B cell (primary cell): ENCODE data around the gene GPC2. TPM values are rescaled to one million over a fixed set of nuclear protein-coding genes. Genes with fewer than 3 reads are reported as not detected.

ENCODE experiments used
- ATAC-seq: fragments of 200-7000 bp; cut with Tn5 transposase; one replicate; pipeline ENCODE4 v1.10.0; 2021; ENCODE audit warnings: low read depth, mild to moderate bottlenecking, moderate number of reproducible peaks, moderate library complexity
- CTCF ChIA-PET: fragments of 350-600 bp; sonication (Branson Sonifier 250); formaldehyde crosslinking; loops from one replicate; lab custom pipeline; 2021; ENCODE audit warnings: antibody characterized with exemption, inconsistent platforms; lab: Charles Lee
- POLR2A ChIA-PET: fragments of 350-600 bp; sonication (Branson Sonifier 250); formaldehyde crosslinking; loops from one replicate; lab custom pipeline; 2021; ENCODE audit warnings: antibody characterized with exemption; lab: Charles Lee
- DNase-seq: peaks from one replicate; pipeline ENCODE4 v3.0.0; 2013
- H2AFZ ChIP-seq: 2 replicates; pipeline ENCODE4 v1.6.1; 2012; ENCODE audit warnings: mild to moderate bottlenecking, low read depth, low read length; ENCODE audit not compliant: insufficient read depth, poor library complexity, severe bottlenecking
- H3K27ac ChIP-seq, 2 donors: 1 replicate in 1 of 2; 2 replicates in 1 of 2; pipeline ENCODE4 v1.5.1; 2012 to 2013; ENCODE audit warnings: low read length in 2 of 2, mild to moderate bottlenecking in 2 of 2, moderate library complexity in 1 of 2
- H3K27me3 ChIP-seq, 4 experiments: fragments of 200-600 bp in 1 of 4; sonication (generic) in 1 of 4; replicated peaks in 1 of 4; 1 replicate in 2 of 4; 2 replicates in 2 of 4; pipeline versions ENCODE4 v1.6.1 to v1.7.0; 2013 to 2016; ENCODE audit warnings: low read length in 3 of 4, mild to moderate bottlenecking in 2 of 4, mixed read lengths in 1 of 4, moderate library complexity in 1 of 4; ENCODE audit not compliant: insufficient read depth in 4 of 4, control insufficient read depth in 3 of 4; ENCODE audit errors: control extremely low read depth in 1 of 4
- H3K36me3 ChIP-seq, 2 experiments: replicated peaks in 1 of 2; 1 replicate in 1 of 2; 2 replicates in 1 of 2; pipeline versions ENCODE4 v1.6.1 to v1.7.1; 2013; ENCODE audit warnings: low read length in 1 of 2; ENCODE audit not compliant: insufficient read depth in 2 of 2, control insufficient read depth in 1 of 2; ENCODE audit errors: control extremely low read depth in 1 of 2, extremely low read depth in 1 of 2
- H3K4me1 ChIP-seq, 2 donors: fragments of 200-600 bp in 1 of 2; sonication (generic) in 1 of 2; 1 replicate in 1 of 2; 2 replicates in 1 of 2; pipeline versions ENCODE4 v1.5.1 to v1.6.1; 2013 to 2017; ENCODE audit warnings: low read length in 2 of 2; ENCODE audit not compliant: control insufficient read depth in 2 of 2, insufficient read depth in 2 of 2
- H3K4me2 ChIP-seq: replicated peaks from 2 replicates; pipeline ENCODE3; 2012; ENCODE audit warnings: mild to moderate bottlenecking, low read depth, low read length; ENCODE audit not compliant: poor library complexity, severe bottlenecking
- H3K4me3 ChIP-seq, 5 experiments: fragments of 200-600 bp in 1 of 5; sonication (generic) in 1 of 5; 1 replicate in 3 of 5; 2 replicates in 2 of 5; pipeline versions ENCODE4 v1.5.1 to v1.7.0; 2011 to 2016; ENCODE audit warnings: low read length in 4 of 5, mild to moderate bottlenecking in 4 of 5, low read depth in 2 of 5, control low read depth in 1 of 5, moderate library complexity in 1 of 5; ENCODE audit not compliant: insufficient read depth in 1 of 5; ENCODE audit errors: control extremely low read depth in 1 of 5, extremely low read depth in 1 of 5
- H3K79me2 ChIP-seq: fragments of 200-600 bp; sonication (generic); one replicate; pipeline ENCODE4 v1.6.0; 2016; ENCODE audit warnings: low read length; ENCODE audit not compliant: control insufficient read depth, insufficient read depth
- H3K9ac ChIP-seq: fragments of 200-600 bp; sonication (generic); 2 replicates; pipeline ENCODE4 v1.6.1; 2017; ENCODE audit warnings: mild to moderate bottlenecking, low read length, moderate library complexity
- H3K9me3 ChIP-seq, 3 donors: one replicate each; pipeline versions ENCODE4 v1.6.1 to v1.7.1; 2013; ENCODE audit warnings: low read length in 2 of 3; ENCODE audit not compliant: control insufficient read depth in 2 of 3, insufficient read depth in 1 of 3; ENCODE audit errors: control extremely low read depth in 1 of 3
- H4K20me1 ChIP-seq: 2 replicates; pipeline ENCODE4 v1.6.0; 2012; ENCODE audit warnings: mild to moderate bottlenecking, low read length; ENCODE audit not compliant: insufficient read depth, control insufficient read depth, poor library complexity, severe bottlenecking
- H3K27ac Mint-ChIP-seq: one replicate; pipeline ENCODE4 v1.8.0; 2021; ENCODE audit warnings: mixed read lengths
- H3K27me3 Mint-ChIP-seq: one replicate; pipeline ENCODE4 v1.8.0; 2021; ENCODE audit warnings: mixed read lengths
- H3K4me1 Mint-ChIP-seq: one replicate; pipeline ENCODE4 v1.8.0; 2021; ENCODE audit warnings: mixed read lengths
- H3K4me3 Mint-ChIP-seq: one replicate; pipeline ENCODE4 v1.8.0; 2021; ENCODE audit warnings: mixed read lengths
- H3K9me3 Mint-ChIP-seq: one replicate; pipeline ENCODE4 v1.8.0; 2022; ENCODE audit warnings: mixed read lengths; ENCODE audit not compliant: insufficient read depth
- EZH2 ChIP-seq: IDR thresholded peaks from 2 replicates; pipeline ENCODE4 v1.6.1; 2012; ENCODE audit warnings: borderline replicate concordance, low read depth, mild to moderate bottlenecking, moderate library complexity, low read length; ENCODE audit not compliant: insufficient read depth, poor library complexity, severe bottlenecking
- WGBS: methylation state at CpG from one replicate; pipeline ENCODE4 v1.1.5; 2013; ENCODE audit warnings: missing lambda C conversion rate; ENCODE audit not compliant: insufficient coverage; 5-methylcytosine and 5-hydroxymethylcytosine counted together
- intact Hi-C: fragments of 100-400 bp; cut with micrococcal nuclease; formaldehyde crosslinking; loops from one replicate; pipeline ENCODE4 v1.10.0; 2022
- polyA plus RNA-seq: library from polyadenylated mRNA; depleted of rRNA; stranded (reverse); fragments of >200 nt; gene quantifications from 2 replicates; pipeline ENCODE4 v1.2.3, GENCODE V29; 2012
- total RNA-seq, 2 donors: library from RNA; stranded (reverse); fragments of 120-200 nt in 1 of 2; gene quantifications; 1 replicate in 1 of 2; 2 replicates in 1 of 2; pipeline versions ENCODE4 v1.2.3 to v1.2.4, GENCODE V29; 2013 to 2022
- TF ChIP-seq, protein P1 (sequence below): fragments of 200-600 bp; IDR thresholded peaks from one replicate; pipeline ENCODE4 v1.8.0; 2022; ENCODE audit warnings: antibody characterized with exemption, mild to moderate bottlenecking

GPC2 gene
- total and polyA plus RNA-seq, 2 donors (not counting 1 experiment from before 2014, with no cell fraction given): 3.9 to 4.1 TPM

DNA sequence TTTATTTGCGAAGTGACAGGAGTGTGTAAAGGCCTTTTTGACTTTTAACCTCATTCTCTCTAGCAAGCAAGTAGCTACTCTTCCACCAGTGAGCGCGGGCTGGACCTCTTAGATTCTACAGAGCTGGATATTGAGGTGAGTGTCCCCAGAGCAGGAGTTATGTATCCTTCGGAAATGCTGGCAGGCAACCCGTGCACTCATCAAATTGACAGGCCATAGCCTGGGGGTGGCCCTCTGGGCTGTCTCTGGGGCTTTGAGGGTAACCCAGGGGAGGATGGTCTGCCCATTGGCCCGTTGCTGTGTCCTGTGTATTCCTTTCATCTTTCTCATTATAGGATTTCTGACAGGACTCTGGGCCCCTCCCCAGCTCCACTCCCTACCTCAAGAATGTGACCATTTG, 36.5 kb upstream of the GPC2 start:
- Histone ChIP-seq H3K36me3 (no peaks in the 10 kb centered on the region), H3K79me2 (peaks cover 7% of the 10 kb centered on the region), H3K4me3 (no peak overlapping the region), H3K4me1 (peaks cover 68 to 76% of the 10 kb centered on the region in 2 donors), H3K4me2 (no peak overlapping the region), H3K9ac (no peak overlapping the region), H3K27ac (peak overlapping the region; percentile 32 to 36), H3K27me3 (no peaks in the 10 kb centered on the region), H4K20me1 (no peaks in the 10 kb centered on the region), H2AFZ (no peak overlapping the region), H3K9me3 (no peaks in the 10 kb centered on the region)
- POLR2A ChIA-PET: no interaction called here
- Mint-ChIP-seq H3K4me3 (no peak overlapping the region), H3K27ac (peak overlapping the region; percentile 91), H3K4me1 (peaks cover 83% of the 10 kb centered on the region), H3K27me3 (no peaks in the 10 kb centered on the region), H3K9me3 (no peaks in the 10 kb centered on the region)
- WGBS: 39% methylated on average over 2 of the region's 6 CpGs
- no peak for DNase-seq
- no peak for ATAC-seq
- intact Hi-C loops: loop anchor here (5.0 kb wide), 2 partner anchors 36 to 66 kb away; partner anchors contain the start of genes GPC2, LAMTOR4 and STAG3
- TF ChIP-seq, protein P1, sequence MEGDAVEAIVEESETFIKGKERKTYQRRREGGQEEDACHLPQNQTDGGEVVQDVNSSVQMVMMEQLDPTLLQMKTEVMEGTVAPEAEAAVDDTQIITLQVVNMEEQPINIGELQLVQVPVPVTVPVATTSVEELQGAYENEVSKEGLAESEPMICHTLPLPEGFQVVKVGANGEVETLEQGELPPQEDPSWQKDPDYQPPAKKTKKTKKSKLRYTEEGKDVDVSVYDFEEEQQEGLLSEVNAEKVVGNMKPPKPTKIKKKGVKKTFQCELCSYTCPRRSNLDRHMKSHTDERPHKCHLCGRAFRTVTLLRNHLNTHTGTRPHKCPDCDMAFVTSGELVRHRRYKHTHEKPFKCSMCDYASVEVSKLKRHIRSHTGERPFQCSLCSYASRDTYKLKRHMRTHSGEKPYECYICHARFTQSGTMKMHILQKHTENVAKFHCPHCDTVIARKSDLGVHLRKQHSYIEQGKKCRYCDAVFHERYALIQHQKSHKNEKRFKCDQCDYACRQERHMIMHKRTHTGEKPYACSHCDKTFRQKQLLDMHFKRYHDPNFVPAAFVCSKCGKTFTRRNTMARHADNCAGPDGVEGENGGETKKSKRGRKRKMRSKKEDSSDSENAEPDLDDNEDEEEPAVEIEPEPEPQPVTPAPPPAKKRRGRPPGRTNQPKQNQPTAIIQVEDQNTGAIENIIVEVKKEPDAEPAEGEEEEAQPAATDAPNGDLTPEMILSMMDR: no peak
- TF ChIP-seq EZH2: no peak
- CTCF ChIA-PET: interaction anchor here (1.1 to 9.7 kb wide), 4 partner anchors 11 to 79 kb away, joined by 3 to 93 read pairs (median 36); no protein-coding TSS in a partner anchor

DNA sequence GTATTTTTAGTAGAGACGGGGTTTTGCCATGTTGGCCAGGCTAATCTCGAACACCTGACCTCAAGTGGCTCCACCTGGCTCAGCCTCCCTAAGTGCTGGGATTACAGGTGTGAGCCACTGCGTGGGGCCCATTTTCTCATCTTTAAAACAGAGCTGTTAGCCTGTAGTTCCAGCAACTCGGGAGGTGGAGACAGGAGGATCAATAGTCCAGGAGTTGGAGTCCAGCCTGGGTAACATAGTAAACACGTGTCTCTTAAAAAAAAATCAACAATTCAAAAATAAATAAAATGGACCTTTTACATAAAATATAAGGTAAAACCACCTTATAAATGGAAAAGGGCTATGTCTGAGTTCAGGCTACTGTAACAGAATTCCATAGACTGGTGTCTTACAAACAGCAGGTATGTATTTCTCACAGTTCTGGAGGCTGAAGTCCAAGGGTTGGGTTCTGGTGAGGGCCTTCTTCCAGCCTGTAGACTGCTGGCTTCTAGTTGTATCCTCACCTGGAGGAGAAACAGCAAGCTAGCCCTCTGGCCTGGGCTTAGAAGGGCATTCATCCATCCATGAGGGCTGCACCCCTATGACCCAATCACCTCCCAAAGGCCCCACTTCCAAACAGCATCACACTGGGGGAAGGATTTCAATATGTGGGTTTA, 35.6 kb upstream of the GPC2 start:
- POLR2A ChIA-PET: no interaction called here
- H3K27me3 Mint-ChIP-seq: no peaks in the 10 kb centered on the region

More for the DNA sequence above, 35.6 kb upstream of the GPC2 start:
- DNase-seq (no peak), ATAC-seq (no peak)
- Histone ChIP-seq H3K27ac (peak overlapping the region in 1 of 2 donors; percentile 32), H4K20me1 (no peaks in the 10 kb centered on the region), H3K79me2 (peaks cover 7% of the 10 kb centered on the region), H2AFZ (no peak overlapping the region), H3K4me3 (no peak overlapping the region), H3K27me3 (no peaks in the 10 kb centered on the region), H3K9me3 (no peaks in the 10 kb centered on the region), H3K9ac (no peak overlapping the region), H3K4me1 (peaks cover 66 to 75% of the 10 kb centered on the region in 2 donors), H3K36me3 (no peaks in the 10 kb centered on the region), H3K4me2 (no peak overlapping the region)
- peaks cover 87% of the 10 kb centered on the region for H3K4me1 Mint-ChIP-seq
- intact Hi-C loops: loop anchor here (5.0 kb wide), 2 partner anchors 35 to 65 kb away; partner anchors contain the start of genes GPC2, LAMTOR4 and STAG3
- TF ChIP-seq, protein P1: no peak
- TF ChIP-seq EZH2: no peak
- WGBS: 100% methylated on average over 2 of the region's 5 CpGs
- no peak overlapping the region for H3K4me3 Mint-ChIP-seq
- H3K27ac Mint-ChIP-seq: peak overlapping the region; percentile 91
- H3K9me3 Mint-ChIP-seq: no peaks in the 10 kb centered on the region
- CTCF ChIA-PET: interaction anchor here (1.0 to 4.2 kb wide), 5 partner anchors 10 to 24 kb away, joined by 3 to 18 read pairs (median 3); no protein-coding TSS in a partner anchor
